Tibial artery (tissue), 4 donors: ENCODE data around the gene SEL1L3.

Source experiments
- DNase-seq, 2 donors: peaks; one replicate each; pipeline ENCODE4 v3.0.0-alpha.2; 2019
- H3K27ac ChIP-seq, 2 donors: fragments of 200-600 bp; sonication (generic) in 1 of 2; 1 replicate in 1 of 2; 2 replicates in 1 of 2; pipeline ENCODE4 v1.5.1; 2018 to 2019; ENCODE audit warnings: mild to moderate bottlenecking in 1 of 2
- H3K27me3 ChIP-seq, 2 donors: fragments of 200-600 bp; sonication (generic) in 1 of 2; one replicate each; pipeline versions ENCODE4 v1.5.1 to v1.6.0; 2016 to 2019
- H3K36me3 ChIP-seq, 3 donors: fragments of 200-600 bp; sonication (generic) in 2 of 3; one replicate each; pipeline ENCODE4 v1.5.1; 2016 to 2019; ENCODE audit warnings: mild to moderate bottlenecking in 2 of 3
- H3K4me1 ChIP-seq, 4 donors: fragments of 200-600 bp; sonication (generic) in 2 of 4; 1 replicate in 3 of 4; 2 replicates in 1 of 4; pipeline ENCODE4 v1.5.1; 2016 to 2019
- H3K4me3 ChIP-seq, 2 donors: fragments of 200-600 bp; sonication (generic) in 1 of 2; 1 replicate in 1 of 2; 2 replicates in 1 of 2; pipeline ENCODE4 v1.5.1; 2018 to 2019; ENCODE audit warnings: mild to moderate bottlenecking in 2 of 2
- H3K9me3 ChIP-seq, 3 donors: fragments of 200-600 bp; sonication (generic) in 1 of 3; one replicate each; pipeline ENCODE4 v1.5.1; 2016 to 2019
- intact Hi-C: fragments of 100-400 bp; cut with DNase I; formaldehyde crosslinking; loops from one replicate; pipeline ENCODE4 v1.15.0; 2023; ENCODE audit warnings: low total_unique reads
- TF ChIP-seq, protein P1 (sequence below), 2 experiments: fragments of 200-600 bp in 1 of 2; fragments of 450-650 bp in 1 of 2; IDR thresholded peaks; one replicate each; pipeline ENCODE4 v1.5.1; 2017 to 2019; ENCODE audit warnings: antibody characterized with exemption in 2 of 2, mild to moderate bottlenecking in 1 of 2, moderate library complexity in 1 of 2

Gene SEL1L3

GRCh38 chr4:25722964-25723363, 139.8 kb downstream of the SEL1L3 start:
- intact Hi-C loops: no loop called here
- Histone ChIP-seq H3K9me3 (no peaks in the 10 kb centered on the region), H3K4me3 (no peak overlapping the region), H3K27me3 (no peaks in the 10 kb centered on the region), H3K36me3 (no peaks in the 10 kb centered on the region), H3K4me1 (no peaks in the 10 kb centered on the region), H3K27ac (no peak overlapping the region)
- no peak for DNase-seq
- TF ChIP-seq, protein P1, sequence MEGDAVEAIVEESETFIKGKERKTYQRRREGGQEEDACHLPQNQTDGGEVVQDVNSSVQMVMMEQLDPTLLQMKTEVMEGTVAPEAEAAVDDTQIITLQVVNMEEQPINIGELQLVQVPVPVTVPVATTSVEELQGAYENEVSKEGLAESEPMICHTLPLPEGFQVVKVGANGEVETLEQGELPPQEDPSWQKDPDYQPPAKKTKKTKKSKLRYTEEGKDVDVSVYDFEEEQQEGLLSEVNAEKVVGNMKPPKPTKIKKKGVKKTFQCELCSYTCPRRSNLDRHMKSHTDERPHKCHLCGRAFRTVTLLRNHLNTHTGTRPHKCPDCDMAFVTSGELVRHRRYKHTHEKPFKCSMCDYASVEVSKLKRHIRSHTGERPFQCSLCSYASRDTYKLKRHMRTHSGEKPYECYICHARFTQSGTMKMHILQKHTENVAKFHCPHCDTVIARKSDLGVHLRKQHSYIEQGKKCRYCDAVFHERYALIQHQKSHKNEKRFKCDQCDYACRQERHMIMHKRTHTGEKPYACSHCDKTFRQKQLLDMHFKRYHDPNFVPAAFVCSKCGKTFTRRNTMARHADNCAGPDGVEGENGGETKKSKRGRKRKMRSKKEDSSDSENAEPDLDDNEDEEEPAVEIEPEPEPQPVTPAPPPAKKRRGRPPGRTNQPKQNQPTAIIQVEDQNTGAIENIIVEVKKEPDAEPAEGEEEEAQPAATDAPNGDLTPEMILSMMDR (IDR thresholded peaks at IDR 0.05): no peak

DNA sequence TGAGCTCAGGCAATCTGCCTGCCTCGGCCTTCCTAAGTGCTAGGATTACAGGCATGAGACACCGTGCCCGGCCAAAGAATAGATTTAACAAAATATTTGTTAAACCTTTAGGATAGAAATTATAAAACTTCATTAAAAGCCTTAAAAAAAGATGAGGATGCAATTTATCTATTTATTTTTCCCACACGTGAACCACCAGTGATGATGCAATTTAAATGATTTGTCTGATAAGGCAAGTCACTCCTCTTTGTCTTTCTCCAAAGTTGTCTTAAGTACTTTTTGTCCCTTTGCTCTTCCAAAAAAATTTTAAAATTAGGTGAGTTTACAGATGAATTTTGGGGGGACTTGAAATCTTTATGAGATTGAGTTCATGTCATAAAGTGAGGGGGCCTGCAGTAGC, 149.0 kb downstream of the SEL1L3 start:
- Histone ChIP-seq H3K9me3 (peaks cover 0 to 3% (median 0%) of the 10 kb centered on the region in 3 donors), H3K36me3 (no peaks in the 10 kb centered on the region), H3K27me3 (no peaks in the 10 kb centered on the region), H3K27ac (no peak overlapping the region), H3K4me1 (no peaks in the 10 kb centered on the region), H3K4me3 (no peak overlapping the region)
- no peak for DNase-seq
- intact Hi-C loops: no loop called here
- TF ChIP-seq, protein P1 (IDR thresholded peaks at IDR 0.05): no peak

DNA sequence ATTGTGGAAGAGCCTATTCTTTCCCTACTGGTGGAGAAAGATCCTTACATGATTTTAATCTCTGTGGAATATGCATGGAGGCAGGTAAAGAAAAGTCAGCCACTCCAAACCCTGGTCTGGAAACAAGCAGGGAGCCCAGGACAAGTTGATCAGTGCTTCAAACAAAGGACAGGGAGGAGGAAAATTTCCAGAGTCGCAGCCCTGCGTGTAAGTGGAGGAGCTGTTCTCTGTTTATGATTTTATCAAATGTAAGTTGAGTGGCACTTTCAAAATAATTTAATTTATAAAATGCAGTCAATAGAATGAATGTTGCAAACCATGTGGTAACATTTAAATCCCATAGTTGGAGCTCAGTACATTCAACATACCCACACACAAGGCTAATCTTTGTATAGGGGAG, 150.2 kb downstream of the SEL1L3 start:
- no peaks in the 10 kb centered on the region for H3K4me1 ChIP-seq
- H3K27ac ChIP-seq: no peak overlapping the region
- no peaks in the 10 kb centered on the region for H3K27me3 ChIP-seq
- peaks cover 0 to 6% (median 0%) of the 10 kb centered on the region in 3 donors for H3K9me3 ChIP-seq
- intact Hi-C loops: no loop called here
- no peaks in the 10 kb centered on the region for H3K36me3 ChIP-seq
- no peak overlapping the region for H3K4me3 ChIP-seq
- no peak for DNase-seq
- TF ChIP-seq, protein P1 (IDR thresholded peaks at IDR 0.05): no peak

DNA sequence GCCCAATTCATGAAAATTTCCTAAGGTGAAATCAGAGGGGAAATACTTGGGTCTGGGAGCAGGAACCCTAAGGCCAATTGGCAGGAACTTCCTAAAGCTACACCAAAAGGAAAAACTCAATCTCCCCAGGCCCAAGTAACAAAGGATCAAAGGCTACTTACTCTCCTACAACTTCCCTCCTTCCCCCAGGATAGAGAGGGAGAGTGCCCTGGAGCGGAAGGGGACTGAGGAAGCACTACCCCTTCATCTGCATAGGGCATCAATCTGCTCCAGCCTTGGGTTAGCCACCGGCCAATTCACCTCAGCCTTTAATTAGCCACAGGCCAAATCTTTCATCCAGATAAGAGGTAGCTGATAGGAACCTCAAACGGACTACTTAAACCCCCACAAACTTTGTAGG, 152.2 kb downstream of the SEL1L3 start:
- no peak overlapping the region for H3K27ac ChIP-seq
- no peaks in the 10 kb centered on the region for H3K4me1 ChIP-seq
- H3K27me3 ChIP-seq: no peaks in the 10 kb centered on the region
- peaks cover 0 to 6% (median 0%) of the 10 kb centered on the region in 3 donors for H3K9me3 ChIP-seq
- DNase-seq: no peak
- H3K36me3 ChIP-seq: no peaks in the 10 kb centered on the region
- TF ChIP-seq, protein P1 (IDR thresholded peaks at IDR 0.05): no peak
- intact Hi-C loops: no loop called here
- no peak overlapping the region for H3K4me3 ChIP-seq

DNA sequence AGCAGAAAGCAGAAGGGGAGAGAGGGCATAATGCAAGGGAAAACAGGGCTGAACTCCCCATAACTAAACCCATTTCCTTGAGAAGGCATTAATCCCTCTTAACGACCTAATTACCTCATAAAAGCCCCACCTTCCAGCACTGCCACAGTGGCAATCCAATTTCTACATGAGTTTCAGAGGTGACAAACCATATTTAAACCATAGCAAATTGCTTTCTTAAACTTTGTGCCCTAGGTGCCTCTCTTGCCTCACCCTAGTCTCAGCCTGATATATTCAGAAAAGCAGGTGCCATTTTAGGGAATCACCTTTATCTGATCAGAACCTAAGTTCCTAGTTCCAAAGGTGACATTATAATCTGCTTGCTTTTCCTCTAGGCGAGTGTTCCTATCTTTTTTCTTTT, 158.3 kb downstream of the SEL1L3 start:
- intact Hi-C loops: no loop called here
- Histone ChIP-seq H3K9me3 (peaks cover 0 to 6% (median 0%) of the 10 kb centered on the region in 3 donors), H3K27ac (no peak overlapping the region), H3K4me3 (no peak overlapping the region), H3K27me3 (no peaks in the 10 kb centered on the region), H3K36me3 (no peaks in the 10 kb centered on the region), H3K4me1 (no peaks in the 10 kb centered on the region)
- TF ChIP-seq, protein P1 (IDR thresholded peaks at IDR 0.05): no peak
- no peak for DNase-seq
